SK-N-SH (cell line): ENCODE results near the gene C10orf90. TPM values are rescaled to one million over a fixed set of nuclear protein-coding genes. Genes with fewer than 3 reads are reported as not detected.

ENCODE experiments used
- CTCF ChIA-PET: fragments of 300-600, 350-600 bp; formaldehyde crosslinking; extraction: SDS; loops from one replicate; lab custom pipeline; 2021; lab: Yijun Ruan, JAX
- POLR2A ChIA-PET: fragments of 350-600 bp; sonication (Branson Sonifier 250); formaldehyde crosslinking; extraction: SDS; loops from one replicate; lab custom pipeline; 2020; ENCODE audit warnings: antibody characterized with exemption, inconsistent platforms; lab: Yijun Ruan, JAX
- DNase-seq: peaks from one replicate; pipeline ENCODE4 v3.0.0; 2012
- H2AFZ ChIP-seq: fragments of 200-600 bp; sonication (generic); 2 replicates; pipeline ENCODE4 v1.8.1; 2016; ENCODE audit warnings: antibody characterized with exemption, mild to moderate bottlenecking, low read depth
- H3F3A ChIP-seq: fragments of 200-600 bp; sonication (generic); replicated peaks from 2 replicates; pipeline ENCODE3; 2016; ENCODE audit warnings: antibody characterized with exemption, mild to moderate bottlenecking; ENCODE audit not compliant: insufficient read depth
- H3K27ac ChIP-seq, 2 experiments: fragments of 200-500 bp in 1 of 2; fragments of 200-600 bp in 1 of 2; sonication (Bioruptor generic) in 1 of 2; sonication (generic), shearing (Covaris generic) in 1 of 2; 2 replicates each; pipeline versions ENCODE4 v1.5.1 to v1.6.1; 2014 to 2016; ENCODE audit warnings: low read depth in 2 of 2, inconsistent platforms in 1 of 2, low read length in 1 of 2, mild to moderate bottlenecking in 1 of 2, mixed read lengths in 1 of 2
- H3K27me3 ChIP-seq: fragments of 200-600 bp; sonication (generic), shearing (Covaris generic); 2 replicates; pipeline ENCODE4 v1.6.1; 2016; ENCODE audit warnings: mixed run types; ENCODE audit not compliant: insufficient read depth
- H3K36me3 ChIP-seq, 2 experiments: fragments of 200-500 bp in 1 of 2; fragments of 200-600 bp in 1 of 2; sonication (Bioruptor generic) in 1 of 2; sonication (generic) in 1 of 2; replicated peaks in 1 of 2; 2 replicates each; pipeline versions ENCODE3 to v1.5.1; 2014 to 2016; ENCODE audit warnings: low read length in 1 of 2, mild to moderate bottlenecking in 1 of 2; ENCODE audit not compliant: insufficient read depth in 2 of 2, control insufficient read depth in 1 of 2
- H3K4me1 ChIP-seq, 2 experiments: fragments of 200-500 bp in 1 of 2; fragments of 200-600 bp in 1 of 2; sonication (Bioruptor generic) in 1 of 2; sonication (generic), shearing (Covaris generic) in 1 of 2; 2 replicates each; pipeline versions ENCODE4 v1.5.1 to v1.6.1; 2014 to 2016; ENCODE audit warnings: low read depth in 1 of 2, low read length in 1 of 2, mixed run types in 1 of 2; ENCODE audit not compliant: insufficient read depth in 2 of 2, control insufficient read depth in 1 of 2
- H3K4me2 ChIP-seq: fragments of 200-600 bp; sonication (generic), shearing (Covaris generic); 2 replicates; pipeline ENCODE4 v1.6.1; 2017; ENCODE audit warnings: mixed run types
- H3K4me3 ChIP-seq, 2 experiments: fragments of 200-500 bp in 1 of 2; fragments of 200-600 bp in 1 of 2; sonication (Bioruptor generic) in 1 of 2; sonication (generic), shearing (Covaris generic) in 1 of 2; 2 replicates each; pipeline versions ENCODE4 v1.5.1 to v1.8.1; 2014 to 2016; ENCODE audit warnings: low read depth in 2 of 2, inconsistent platforms in 1 of 2, low read length in 1 of 2, mild to moderate bottlenecking in 1 of 2, mixed read lengths in 1 of 2, moderate library complexity in 1 of 2
- H3K79me2 ChIP-seq: fragments of 200-600 bp; sonication (generic); 2 replicates; pipeline ENCODE4 v1.8.1; 2017; ENCODE audit warnings: mild to moderate bottlenecking; ENCODE audit not compliant: insufficient read depth
- H3K9ac ChIP-seq: fragments of 200-600 bp; sonication (generic); 2 replicates; pipeline ENCODE4 v1.6.1; 2017; ENCODE audit warnings: mixed run types
- H3K9me2 ChIP-seq: fragments of 200-600 bp; sonication (generic); 2 replicates; pipeline ENCODE4 v1.6.1; 2017; ENCODE audit warnings: mixed run types
- H3K9me3 ChIP-seq: fragments of 200-600 bp; sonication (generic); 2 replicates; pipeline ENCODE4 v1.6.1; 2017; ENCODE audit warnings: mixed run types, mild to moderate bottlenecking, moderate library complexity
- H4K20me1 ChIP-seq: fragments of 200-600 bp; sonication (generic); 2 replicates; pipeline ENCODE4 v1.6.1; 2017; ENCODE audit warnings: mild to moderate bottlenecking, mixed run types; ENCODE audit not compliant: insufficient read depth
- CHD2 ChIP-seq: fragments of 150-350 bp; IDR thresholded peaks from 2 replicates; pipeline ENCODE4 v1.6.1; 2018; ENCODE audit warnings: low read length; ENCODE audit not compliant: partially characterized antibody
- CTCF ChIP-seq: fragments of 200-600 bp; sonication (generic); IDR thresholded peaks from 2 replicates; pipeline ENCODE4 v1.6.1; 2017; ENCODE audit warnings: antibody characterized with exemption, mild to moderate bottlenecking, moderate library complexity
- EP300 ChIP-seq, 2 experiments: IDR thresholded peaks; 2 replicates each; pipeline versions ENCODE4 v1.4.0 to v1.6.1; 2012; ENCODE audit warnings: borderline replicate concordance in 1 of 2, low read depth in 1 of 2, low read length in 1 of 2
- FOXM1 ChIP-seq: IDR thresholded peaks from 2 replicates; pipeline ENCODE4 v1.4.0; 2012; ENCODE audit warnings: low read depth, mild to moderate bottlenecking
- JUND ChIP-seq: IDR thresholded peaks from 2 replicates; pipeline ENCODE4 v1.4.0; 2012
- MAX ChIP-seq: IDR thresholded peaks from 2 replicates; pipeline ENCODE4 v1.4.0; 2012; ENCODE audit warnings: low read depth
- PBX3 ChIP-seq: IDR thresholded peaks from 2 replicates; pipeline ENCODE4; 2012
- RXRA ChIP-seq: IDR thresholded peaks from 2 replicates; pipeline ENCODE4 v1.4.0; 2012; ENCODE audit warnings: low read depth, mild to moderate bottlenecking, borderline replicate concordance
- TAF1 ChIP-seq: IDR thresholded peaks from 2 replicates; pipeline ENCODE4 v1.6.1; 2012; ENCODE audit warnings: low read depth, mild to moderate bottlenecking, low read length, moderate library complexity, borderline replicate concordance
- WGBS: methylation state at CpG from one replicate; pipeline ENCODE4 v1.1.6; 2017; ENCODE audit warnings: low lambda C conversion rate; 5-methylcytosine and 5-hydroxymethylcytosine counted together
- polyA plus RNA-seq, 3 experiments: library from polyadenylated mRNA; depleted of rRNA; stranded (reverse); fragments of >200 nt; gene quantifications; 2 replicates each; pipeline ENCODE4 v1.2.3, GENCODE V29; 2012

Gene C10orf90
- polyA plus RNA-seq, 1 of the 3 experiments (the other 2 are of a cell fraction) = 0.21 TPM

GRCh38 chr10:126561294-126561920, 109.1 kb downstream of the C10orf90 start:
- Histone ChIP-seq H3F3A (no peaks in the 10 kb centered on the region), H3K4me3 (no peak overlapping the region), H3K79me2 (no peaks in the 10 kb centered on the region), H3K27me3 (no peaks in the 10 kb centered on the region), H3K9me3 (no peaks in the 10 kb centered on the region), H3K4me2 (no peak overlapping the region), H3K9me2 (no peaks in the 10 kb centered on the region), H2AFZ (no peak overlapping the region), H3K4me1 (no peaks in the 10 kb centered on the region), H3K9ac (no peak overlapping the region), H4K20me1 (no peaks in the 10 kb centered on the region), H3K36me3 (no peaks in the 10 kb centered on the region), H3K27ac (no peak overlapping the region)
- CTCF ChIA-PET = interaction anchor here (0.6 kb wide), 1 partner anchor 20 kb away, joined by 3 read pairs; no protein-coding TSS in a partner anchor
- DNase-seq = no peak
- POLR2A ChIA-PET = no interaction called here
- TF ChIP-seq CHD2 (no peak), RXRA (no peak), JUND (no peak), EP300 (IDR thresholded peaks at IDR 0.05; ENCODE audit: borderline replicate concordance in 1 of 2, low read depth in 1 of 2, low read length in 1 of 2) (no peak), CTCF (no peak), TAF1 (no peak), PBX3 (no peak)
- WGBS = 69% methylated on average over 10 of the region's 10 CpGs

- H3K4me3 ChIP-seq = no peak overlapping the region
- no peaks in the 10 kb centered on the region for H3K27me3 ChIP-seq
- H3K4me1 ChIP-seq = no peaks in the 10 kb centered on the region
- H3K36me3 ChIP-seq = no peaks in the 10 kb centered on the region
- H4K20me1 ChIP-seq = no peaks in the 10 kb centered on the region
- WGBS = 0% methylated on average over 1 of the region's 1 CpG
- H3K9me2 ChIP-seq = no peaks in the 10 kb centered on the region
- TF ChIP-seq MAX (no peak), CHD2 (no peak), FOXM1 (no peak)
- no peaks in the 10 kb centered on the region for H3F3A ChIP-seq
- no peaks in the 10 kb centered on the region for H3K9me3 ChIP-seq
- CTCF ChIA-PET = interaction anchor here (1.0 kb wide), 1 partner anchor 39 kb away, joined by 3 read pairs; no protein-coding TSS in a partner anchor
- H2AFZ ChIP-seq = no peak overlapping the region
- no peak overlapping the region for H3K27ac ChIP-seq
- H3K4me2 ChIP-seq = no peak overlapping the region
- POLR2A ChIA-PET = no interaction called here
- no peak for DNase-seq
- no peak overlapping the region for H3K9ac ChIP-seq
- no peaks in the 10 kb centered on the region for H3K79me2 ChIP-seq
Measured at GRCh38 chr10:126558881-126559280, 111.6 kb downstream of the C10orf90 start.
